NCI-H1417 (cell line): ENCODE data around the gene FGFRL1.

Source experiments
- DNase-seq, 3 experiments: peaks; one replicate each; lab custom pipeline; 2025; lab: John Stamatoyannopoulos, UW

Gene FGFRL1

DNA sequence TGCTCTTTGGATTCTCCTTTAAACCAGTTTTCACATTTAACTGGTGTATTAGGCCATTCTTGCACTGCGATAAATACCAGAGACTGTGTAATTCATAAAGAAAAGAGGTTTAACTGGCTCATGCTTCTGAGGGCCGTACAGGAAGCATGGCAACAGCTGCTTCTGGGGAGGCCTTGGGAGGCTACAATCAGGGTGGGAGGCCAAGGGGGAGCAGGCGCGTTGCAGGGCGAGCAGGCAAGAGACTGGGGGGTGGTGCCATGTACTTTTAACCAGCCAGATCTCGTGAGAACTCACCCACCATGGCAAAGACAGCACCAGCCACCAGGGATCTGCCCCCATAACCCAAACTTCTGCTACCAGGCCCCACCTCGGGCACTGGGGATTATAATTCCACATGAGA is 63.8 kb downstream of the FGFRL1 start:
- DNase-seq, result no peak

DNA sequence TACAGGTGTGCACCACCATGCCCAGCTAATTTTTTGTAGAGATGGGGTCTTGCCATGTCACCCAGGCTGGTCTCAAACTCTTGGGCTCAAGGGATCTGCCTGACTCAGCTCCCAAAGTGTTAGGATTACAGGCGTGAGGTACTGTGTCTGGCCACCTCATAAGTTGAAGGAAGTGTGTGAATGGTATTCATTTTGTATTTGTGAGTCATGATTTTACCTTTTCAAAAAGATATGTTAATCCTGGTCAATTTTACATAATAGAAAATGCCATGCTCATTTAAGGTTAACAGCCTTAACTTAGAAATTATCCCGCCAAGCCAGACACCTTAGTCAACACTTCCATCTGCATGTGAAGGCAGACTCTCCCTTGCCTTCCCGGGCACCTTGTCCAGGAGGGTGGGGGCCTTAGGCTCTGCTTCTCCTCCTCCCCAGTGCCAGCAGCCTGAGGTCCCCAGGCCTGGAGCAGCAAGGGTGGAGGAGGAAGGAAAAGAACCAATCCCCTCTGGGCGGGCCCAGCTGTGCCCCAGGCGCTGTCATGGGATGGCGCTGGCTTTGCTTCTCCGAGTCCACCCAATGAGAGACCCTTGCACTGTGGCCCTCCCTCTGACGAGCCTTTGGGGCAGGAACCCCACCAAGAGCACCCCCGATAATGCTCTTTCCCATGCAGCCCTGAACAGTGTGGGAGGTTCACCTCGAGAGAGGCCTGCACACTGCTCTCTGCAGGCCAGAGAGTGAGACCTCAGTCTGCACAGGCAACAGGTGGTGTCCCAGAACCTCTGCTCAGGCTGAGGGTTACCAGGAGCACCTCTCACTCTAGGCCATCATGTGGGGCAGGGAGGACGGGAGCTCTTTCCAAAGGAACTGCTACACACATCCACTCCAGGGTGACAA is 64.6 kb downstream of the FGFRL1 start:
- DNase-seq, result no peak
